Endothelial cell (in vitro differentiated cells): ENCODE data around the gene CHRNA4. TPM values are rescaled to one million over a fixed set of nuclear protein-coding genes. Genes with fewer than 3 reads are reported as not detected.

ENCODE experiments used
- DNase-seq: peaks from one replicate; pipeline ENCODE4 v3.0.0; 2021; ENCODE audit warnings: low spot score
- H3K27ac Mint-ChIP-seq: one replicate; pipeline ENCODE4 v1.8.0; 2021; ENCODE audit warnings: mixed read lengths, inconsistent platforms; ENCODE audit not compliant: unreplicated experiment
- H3K27me3 Mint-ChIP-seq: one replicate; pipeline ENCODE4 v1.8.0; 2021; ENCODE audit warnings: mild to moderate bottlenecking, moderate library complexity, mixed read lengths, inconsistent platforms; ENCODE audit not compliant: unreplicated experiment
- H3K36me3 Mint-ChIP-seq: one replicate; pipeline ENCODE4 v1.8.0; 2021; ENCODE audit warnings: mild to moderate bottlenecking, low read depth, mixed read lengths, inconsistent platforms; ENCODE audit not compliant: unreplicated experiment
- H3K4me1 Mint-ChIP-seq: one replicate; pipeline ENCODE4 v1.8.0; 2021; ENCODE audit warnings: mild to moderate bottlenecking, mixed read lengths, inconsistent platforms; ENCODE audit not compliant: unreplicated experiment
- H3K4me3 Mint-ChIP-seq: one replicate; pipeline ENCODE4 v1.8.0; 2021; ENCODE audit warnings: mild to moderate bottlenecking, mixed read lengths, inconsistent platforms; ENCODE audit not compliant: unreplicated experiment
- H3K9me3 Mint-ChIP-seq: one replicate; pipeline ENCODE4 v1.8.0; 2021; ENCODE audit warnings: mixed read lengths, inconsistent platforms; ENCODE audit not compliant: unreplicated experiment
- total RNA-seq: library from RNA; stranded (reverse); fragmentation: NEBNext Ultra II Directional; extraction: Animal tissue kit (Norgen Biotek cat#: 25700); gene quantifications from one replicate; pipeline ENCODE4 v1.2.1, GENCODE V29; 2021; ENCODE audit not compliant: unreplicated experiment
- TF ChIP-seq, protein P1 (sequence below): fragments of 200-600 bp; sonication (generic); IDR thresholded peaks from one replicate; pipeline ENCODE4 v1.5.0; 2021; ENCODE audit warnings: antibody characterized with exemption; ENCODE audit not compliant: unreplicated experiment

CHRNA4 gene
- total RNA-seq, 1 donor from 2014 or later = 2.6 TPM

GRCh38 chr20:63351326-63351700 lies 9.8 kb downstream of the CHRNA4 start:
- no peak overlapping the region for H3K4me3 Mint-ChIP-seq
- peaks cover 8% of the 10 kb centered on the region for H3K27me3 Mint-ChIP-seq
- no peaks in the 10 kb centered on the region for H3K9me3 Mint-ChIP-seq
- TF ChIP-seq, protein P1, sequence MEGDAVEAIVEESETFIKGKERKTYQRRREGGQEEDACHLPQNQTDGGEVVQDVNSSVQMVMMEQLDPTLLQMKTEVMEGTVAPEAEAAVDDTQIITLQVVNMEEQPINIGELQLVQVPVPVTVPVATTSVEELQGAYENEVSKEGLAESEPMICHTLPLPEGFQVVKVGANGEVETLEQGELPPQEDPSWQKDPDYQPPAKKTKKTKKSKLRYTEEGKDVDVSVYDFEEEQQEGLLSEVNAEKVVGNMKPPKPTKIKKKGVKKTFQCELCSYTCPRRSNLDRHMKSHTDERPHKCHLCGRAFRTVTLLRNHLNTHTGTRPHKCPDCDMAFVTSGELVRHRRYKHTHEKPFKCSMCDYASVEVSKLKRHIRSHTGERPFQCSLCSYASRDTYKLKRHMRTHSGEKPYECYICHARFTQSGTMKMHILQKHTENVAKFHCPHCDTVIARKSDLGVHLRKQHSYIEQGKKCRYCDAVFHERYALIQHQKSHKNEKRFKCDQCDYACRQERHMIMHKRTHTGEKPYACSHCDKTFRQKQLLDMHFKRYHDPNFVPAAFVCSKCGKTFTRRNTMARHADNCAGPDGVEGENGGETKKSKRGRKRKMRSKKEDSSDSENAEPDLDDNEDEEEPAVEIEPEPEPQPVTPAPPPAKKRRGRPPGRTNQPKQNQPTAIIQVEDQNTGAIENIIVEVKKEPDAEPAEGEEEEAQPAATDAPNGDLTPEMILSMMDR = no peak
- H3K27ac Mint-ChIP-seq = no peak overlapping the region
- no peak for DNase-seq
- H3K4me1 Mint-ChIP-seq = no peaks in the 10 kb centered on the region
- H3K36me3 Mint-ChIP-seq = peaks cover 4% of the 10 kb centered on the region

GRCh38 chr20:63350597-63351325 lies 10.4 kb downstream of the CHRNA4 start:
- H3K9me3 Mint-ChIP-seq = no peaks in the 10 kb centered on the region
- H3K4me3 Mint-ChIP-seq = no peak overlapping the region
- H3K27ac Mint-ChIP-seq = peak overlapping the region; percentile 77
- TF ChIP-seq, protein P1 = no peak
- H3K27me3 Mint-ChIP-seq = peaks cover 6% of the 10 kb centered on the region
- H3K4me1 Mint-ChIP-seq = no peaks in the 10 kb centered on the region
- H3K36me3 Mint-ChIP-seq = peaks cover 4% of the 10 kb centered on the region
- no peak for DNase-seq

DNA sequence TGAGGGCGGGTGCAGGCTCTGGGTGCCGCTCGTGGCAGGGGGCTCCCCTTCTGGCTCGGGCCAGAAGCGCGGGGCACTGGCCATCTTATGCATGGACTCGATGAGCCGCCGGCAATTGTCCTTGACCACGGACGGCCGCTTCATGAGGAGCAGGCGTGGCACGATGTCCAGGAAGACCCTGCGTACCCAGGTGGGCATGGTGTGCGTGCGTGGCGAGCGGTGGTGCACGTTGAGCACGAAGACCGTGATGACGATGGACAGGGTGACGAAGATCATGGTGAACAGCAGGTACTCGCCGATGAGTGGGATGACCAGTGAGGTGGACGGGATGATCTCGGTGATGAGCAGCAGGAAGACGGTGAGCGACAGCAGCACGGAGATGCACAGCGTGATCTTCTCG lies 11.0 kb downstream of the CHRNA4 start:
- Mint-ChIP-seq H3K36me3 (peaks cover 4% of the 10 kb centered on the region), H3K27me3 (peaks cover 6% of the 10 kb centered on the region), H3K4me3 (no peak overlapping the region), H3K4me1 (no peaks in the 10 kb centered on the region), H3K9me3 (no peaks in the 10 kb centered on the region), H3K27ac (peak overlapping the region; percentile 77)
- DNase-seq = no peak
- TF ChIP-seq, protein P1 = no peak

GRCh38 chr20:63349516-63349895 lies 11.6 kb downstream of the CHRNA4 start:
- Mint-ChIP-seq H3K4me1 (no peaks in the 10 kb centered on the region), H3K4me3 (no peak overlapping the region), H3K27me3 (peaks cover 6% of the 10 kb centered on the region), H3K36me3 (peaks cover 4% of the 10 kb centered on the region), H3K27ac (no peak overlapping the region), H3K9me3 (no peaks in the 10 kb centered on the region)
- TF ChIP-seq, protein P1 = no peak
- no peak for DNase-seq

- TF ChIP-seq, protein P1 = no peak
- no peak overlapping the region for H3K27ac Mint-ChIP-seq
- H3K4me3 Mint-ChIP-seq = no peak overlapping the region
- no peaks in the 10 kb centered on the region for H3K9me3 Mint-ChIP-seq
- H3K4me1 Mint-ChIP-seq = no peaks in the 10 kb centered on the region
- peaks cover 4% of the 10 kb centered on the region for H3K36me3 Mint-ChIP-seq
- peaks cover 4% of the 10 kb centered on the region for H3K27me3 Mint-ChIP-seq
- no peak for DNase-seq
Observed at GRCh38 chr20:63348828-63349515, 12.2 kb downstream of the CHRNA4 start.
